Loucy (cell line): Measurements from ENCODE around the gene GATA6.

Experiments used
- H2AFZ ChIP-seq: fragments of 200-600 bp; sonication (generic); 2 replicates; pipeline ENCODE4 v1.6.0; 2016; ENCODE audit warnings: antibody characterized with exemption, mild to moderate bottlenecking, low read length, moderate library complexity
- H3F3A ChIP-seq: fragments of 200-600 bp; 2 replicates; pipeline ENCODE4 v1.6.0; 2016; ENCODE audit warnings: antibody characterized with exemption, low read depth, mild to moderate bottlenecking
- H3K27me3 ChIP-seq: fragments of 200-600 bp; sonication (generic); 2 replicates; pipeline ENCODE4 v1.6.1; 2014; ENCODE audit warnings: low read length, mild to moderate bottlenecking; ENCODE audit not compliant: insufficient read depth, poor library complexity, severe bottlenecking
- H3K36me3 ChIP-seq: fragments of 200-600 bp; sonication (generic); 2 replicates; pipeline ENCODE4 v1.6.1; 2016; ENCODE audit warnings: low read length; ENCODE audit not compliant: insufficient read depth
- H3K4me1 ChIP-seq: fragments of 200-600 bp; sonication (generic); 2 replicates; pipeline ENCODE4 v1.5.1; 2014; ENCODE audit warnings: low read length, mild to moderate bottlenecking; ENCODE audit not compliant: insufficient read depth, poor library complexity, severe bottlenecking
- H3K4me2 ChIP-seq: fragments of 200-600 bp; sonication (generic); 2 replicates; pipeline ENCODE4 v1.6.0; 2014; ENCODE audit warnings: antibody characterized with exemption, low read length, low read depth, mild to moderate bottlenecking; ENCODE audit not compliant: poor library complexity, severe bottlenecking
- H3K4me3 ChIP-seq: fragments of 200-600 bp; sonication (generic); 2 replicates; pipeline ENCODE4 v1.5.1; 2014; ENCODE audit warnings: low read length, mild to moderate bottlenecking, mixed read lengths; ENCODE audit not compliant: poor library complexity, severe bottlenecking
- H3K79me2 ChIP-seq: fragments of 200-600 bp; sonication (generic); 2 replicates; pipeline ENCODE4 v1.6.1; 2014; ENCODE audit warnings: low read length; ENCODE audit not compliant: insufficient read depth
- H3K9ac ChIP-seq: fragments of 200-600 bp; sonication (generic); 2 replicates; pipeline ENCODE4 v1.6.0; 2014; ENCODE audit warnings: mild to moderate bottlenecking, low read depth, low read length, moderate library complexity; ENCODE audit not compliant: poor library complexity, severe bottlenecking
- H3K9me2 ChIP-seq: fragments of 200-600 bp; sonication (generic); replicated peaks from 2 replicates; pipeline ENCODE4 v1.6.1; 2016; ENCODE audit warnings: low read depth, low read length, mixed read lengths
- H3K9me3 ChIP-seq: fragments of 200-600 bp; sonication (generic); 2 replicates; pipeline ENCODE4 v1.6.1; 2014; ENCODE audit warnings: mild to moderate bottlenecking, antibody characterized with exemption, low read length, low read depth; ENCODE audit not compliant: insufficient read depth
- H4K20me1 ChIP-seq: fragments of 200-600 bp; sonication (generic); 2 replicates; pipeline ENCODE4 v1.6.0; 2014; ENCODE audit warnings: antibody characterized with exemption, low read length, mild to moderate bottlenecking; ENCODE audit not compliant: insufficient read depth, poor library complexity, severe bottlenecking
- CTCF ChIP-seq: fragments of 200-600 bp; sonication (generic); conservative IDR thresholded peaks from 2 replicates; pipeline ENCODE4 v1.5.1; 2014; ENCODE audit warnings: mild to moderate bottlenecking, antibody characterized with exemption, low read length
- EZH2phosphoT487 ChIP-seq: fragments of 200-600 bp; IDR thresholded peaks from 2 replicates; pipeline ENCODE4 v1.6.1; 2018; ENCODE audit warnings: antibody characterized with exemption, mild to moderate bottlenecking, moderate library complexity, borderline replicate concordance

Gene GATA6

DNA sequence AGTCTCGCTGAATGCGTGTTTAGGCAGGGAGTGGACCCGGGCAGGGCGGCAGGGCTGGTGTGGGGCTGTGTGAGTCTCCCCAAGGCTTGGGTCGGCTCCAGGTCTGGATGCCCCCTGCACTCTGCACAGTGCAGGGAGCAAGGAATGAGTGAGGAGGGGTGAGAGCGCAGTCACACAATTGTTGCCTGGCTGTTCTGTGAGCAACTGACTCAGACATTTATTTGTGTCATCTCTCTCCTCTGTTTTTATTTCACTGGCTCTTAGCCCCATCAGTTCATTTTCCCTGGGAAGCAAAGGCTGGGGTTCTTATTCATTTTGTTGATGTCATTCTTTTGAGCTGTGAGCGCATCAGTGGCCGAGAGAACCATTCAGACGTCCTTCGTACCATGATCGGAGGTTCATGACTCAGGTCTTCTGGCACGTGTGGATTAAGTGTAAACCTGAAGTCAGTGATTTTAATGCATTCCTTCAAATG is 61.1 kb downstream of the GATA6 start:
- no peak overlapping the region for H3K9ac ChIP-seq
- no peaks in the 10 kb centered on the region for H4K20me1 ChIP-seq
- no peak overlapping the region for H3K4me2 ChIP-seq
- no peak overlapping the region for H3K4me3 ChIP-seq
- H2AFZ ChIP-seq = no peak overlapping the region
- no peaks in the 10 kb centered on the region for H3K9me2 ChIP-seq
- no peaks in the 10 kb centered on the region for H3K27me3 ChIP-seq
- H3K9me3 ChIP-seq = no peaks in the 10 kb centered on the region
- no peaks in the 10 kb centered on the region for H3K36me3 ChIP-seq
- TF ChIP-seq CTCF = no peak
- no peak for TF ChIP-seq EZH2phosphoT487
- no peaks in the 10 kb centered on the region for H3K79me2 ChIP-seq
- H3F3A ChIP-seq = no peaks in the 10 kb centered on the region
- no peaks in the 10 kb centered on the region for H3K4me1 ChIP-seq

- Histone ChIP-seq H3K4me2 (no peak overlapping the region), H3K4me1 (no peaks in the 10 kb centered on the region), H3K9ac (no peak overlapping the region), H3K9me2 (no peaks in the 10 kb centered on the region), H3K4me3 (no peak overlapping the region), H2AFZ (no peak overlapping the region), H3K79me2 (no peaks in the 10 kb centered on the region), H3K36me3 (no peaks in the 10 kb centered on the region), H4K20me1 (no peaks in the 10 kb centered on the region), H3K27me3 (no peaks in the 10 kb centered on the region), H3F3A (no peaks in the 10 kb centered on the region), H3K9me3 (no peaks in the 10 kb centered on the region)
- TF ChIP-seq EZH2phosphoT487 = no peak
- TF ChIP-seq CTCF = no peak
These were observed 63.9 kb downstream of the GATA6 start for GRCh38 chr18:22233266-22233665.

- Histone ChIP-seq H3K4me1 (no peaks in the 10 kb centered on the region), H2AFZ (no peak overlapping the region), H3K27me3 (no peaks in the 10 kb centered on the region), H3K36me3 (no peaks in the 10 kb centered on the region), H3F3A (no peaks in the 10 kb centered on the region), H4K20me1 (no peaks in the 10 kb centered on the region), H3K9me3 (no peaks in the 10 kb centered on the region), H3K9me2 (no peaks in the 10 kb centered on the region), H3K9ac (no peak overlapping the region), H3K79me2 (no peaks in the 10 kb centered on the region), H3K4me3 (no peak overlapping the region), H3K4me2 (no peak overlapping the region)
- TF ChIP-seq CTCF (no peak; the same call in 1 of the 2 replicates), EZH2phosphoT487 (no peak)
These were observed 68.6 kb downstream of the GATA6 start for GRCh38 chr18:22238036-22238435.
